ENCODE data around the gene YIPF1.
A peak's percentile ranks its signal among the peaks of the same experiment; 100 is the strongest.

YIPF1 gene

DNA sequence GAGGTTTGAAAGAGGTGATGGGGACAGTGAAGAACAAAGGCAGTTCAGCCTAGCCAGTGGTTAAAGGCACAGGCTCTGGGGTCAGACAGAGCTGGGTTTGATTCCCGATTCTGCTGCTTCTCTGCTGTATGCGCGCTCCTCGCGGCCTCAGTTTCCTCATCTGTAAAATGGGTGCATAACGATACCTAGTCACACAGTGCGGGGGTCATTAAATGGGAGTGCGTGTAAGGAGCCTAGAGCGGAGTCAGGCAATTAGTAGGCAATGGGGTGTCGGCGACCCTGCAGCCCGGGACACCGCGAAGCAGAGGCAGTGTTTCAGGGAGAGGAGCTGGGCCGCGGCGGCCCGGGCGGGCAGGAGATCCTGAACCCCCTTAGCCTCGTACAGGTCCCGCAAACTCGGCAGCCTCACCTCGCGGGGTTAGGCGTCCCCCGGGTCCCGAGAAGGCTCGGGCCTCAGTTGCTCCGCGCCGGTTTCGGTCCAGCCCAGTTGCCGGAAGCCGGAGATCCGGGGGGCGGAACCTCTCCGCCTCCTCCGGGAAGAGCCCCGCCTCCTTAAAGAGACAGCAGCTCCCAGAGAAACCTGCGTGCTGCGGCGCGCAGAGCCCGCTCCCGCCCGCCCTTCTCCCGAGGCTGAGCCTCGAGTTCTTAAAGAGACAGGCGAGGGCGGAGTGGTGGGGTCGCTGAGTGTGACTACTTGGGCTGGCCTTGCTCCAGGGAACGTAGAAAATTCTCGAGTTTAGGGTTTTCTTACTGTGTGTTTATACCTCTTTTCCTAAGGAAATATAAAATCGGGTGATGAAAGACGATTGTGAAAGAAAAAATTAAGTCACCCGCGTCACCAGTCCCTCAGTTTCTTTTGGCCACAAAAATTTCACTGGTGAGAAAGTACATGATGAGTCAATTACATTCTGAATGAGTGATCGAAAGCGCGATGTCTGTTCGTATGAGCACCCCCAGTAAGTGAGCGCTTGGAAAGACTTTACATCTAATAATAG, at the start of gene YIPF1:
Gene YIPF1, minus strand, starts transcription at position 494 of the 995 bp plus-strand sequence. CDS start 860 bp downstream, outside the sequence.
- peak; percentile 72 for DNase-seq (ENCODE audit: low read depth)

DNA sequence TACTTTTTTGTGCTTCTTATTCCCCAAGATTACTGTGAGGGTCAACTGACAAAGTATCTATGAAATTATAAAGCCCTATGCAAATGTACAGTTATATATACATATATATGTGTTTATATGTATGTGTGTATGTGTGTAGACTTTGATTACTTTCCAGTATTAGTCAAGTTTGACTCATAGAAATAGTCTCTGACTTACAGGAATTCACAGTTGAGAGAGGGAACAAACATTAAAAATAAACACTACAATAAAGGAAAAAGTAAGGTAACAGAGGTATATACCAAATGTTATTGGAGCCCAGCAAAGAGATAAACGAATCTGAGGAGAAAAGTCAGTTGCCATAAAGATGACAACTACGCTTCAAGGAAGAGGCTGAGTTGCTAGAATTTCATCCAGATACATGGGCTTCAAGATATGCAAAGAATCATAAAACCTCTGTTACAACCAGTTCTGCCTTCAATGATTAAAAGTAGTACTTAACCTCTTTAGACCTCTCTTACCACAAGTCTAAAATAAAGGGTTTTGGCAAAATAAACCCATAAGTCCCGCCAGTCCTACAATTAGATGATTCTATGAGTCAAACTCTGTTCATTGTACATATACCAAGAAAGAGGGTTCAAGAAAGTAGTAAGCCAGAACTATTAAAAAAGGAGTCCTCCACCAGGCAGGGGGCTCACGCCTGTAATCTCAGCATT, 48.7 kb upstream of the YIPF1 start:
- no peak for DNase-seq (ENCODE audit: low read depth)

DNA sequence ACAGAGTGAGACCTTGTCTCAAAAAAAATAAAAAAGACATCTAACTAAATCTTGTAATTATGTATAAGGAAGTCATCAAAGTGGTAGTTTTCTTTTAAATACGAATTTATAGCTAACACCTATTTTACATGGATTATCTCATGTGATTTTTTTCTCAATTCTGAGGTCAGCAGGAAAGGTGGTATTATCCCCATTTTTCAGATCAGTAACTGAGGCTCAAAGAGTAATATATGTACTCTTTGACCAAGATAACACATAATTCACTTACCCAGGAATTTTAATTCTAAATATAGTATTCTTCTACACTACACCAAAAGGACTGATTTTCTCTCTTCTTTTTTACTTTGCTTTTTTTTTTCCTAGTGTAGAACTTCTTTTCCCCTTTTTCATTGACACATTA, 46.8 kb upstream of the YIPF1 start:
- DNase-seq (ENCODE audit: low read depth): no peak

- no peak for DNase-seq (ENCODE audit: low read depth)
Measured at GRCh38 chr1:53934170-53934765, 44.7 kb upstream of the YIPF1 start.

DNA sequence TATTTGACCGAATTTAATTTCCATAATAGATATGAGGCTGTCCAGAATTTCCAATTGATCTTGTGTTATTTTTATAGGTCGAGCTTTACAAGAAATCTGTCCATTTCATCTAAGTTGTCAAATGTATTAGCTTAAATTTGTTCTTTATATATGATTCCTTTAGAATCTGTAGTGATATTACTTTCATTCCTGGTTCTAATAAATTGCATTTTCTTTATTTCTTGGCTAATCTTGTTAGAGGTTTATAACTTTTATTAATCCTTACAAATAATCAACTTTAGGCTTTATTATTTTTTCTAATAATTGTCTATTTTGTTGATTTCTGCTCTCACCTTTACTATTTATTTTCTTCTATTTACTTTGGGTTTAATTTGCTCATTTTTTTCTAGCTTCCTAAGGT, 41.9 kb upstream of the YIPF1 start:
- DNase-seq (ENCODE audit: low read depth): no peak

GRCh38 chr1:53930932-53931331, 41.3 kb upstream of the YIPF1 start:
- DNase-seq (ENCODE audit: low read depth): no peak

GRCh38 chr1:53929246-53929960, 39.8 kb upstream of the YIPF1 start:
- DNase-seq (ENCODE audit: low read depth): no peak

GRCh38 chr1:53927376-53927881, 37.8 kb upstream of the YIPF1 start:
- no peak for DNase-seq (ENCODE audit: low read depth)

GRCh38 chr1:53919675-53920066, 30.1 kb upstream of the YIPF1 start:
- no peak for DNase-seq (ENCODE audit: low read depth)

DNA sequence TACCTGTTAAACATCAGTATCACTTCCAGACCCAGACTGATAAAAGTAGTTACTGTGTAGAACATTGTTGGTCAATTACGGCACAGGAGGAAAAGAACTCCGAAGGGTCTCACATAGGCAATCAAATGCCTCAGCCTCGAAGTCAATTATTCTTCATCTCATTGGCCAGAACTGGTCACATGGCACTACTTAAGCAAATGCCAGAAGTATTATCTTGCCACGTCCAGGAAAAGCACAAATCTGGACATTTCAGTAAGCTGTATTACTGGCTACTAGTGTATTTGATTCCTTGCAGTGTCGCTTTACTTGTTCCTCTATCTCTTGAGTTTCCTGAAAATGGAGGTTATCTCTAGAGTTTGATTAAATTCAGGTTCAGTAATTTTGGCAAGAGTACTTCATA, 28.7 kb upstream of the YIPF1 start:
- no peak for DNase-seq (ENCODE audit: low read depth)

DNA sequence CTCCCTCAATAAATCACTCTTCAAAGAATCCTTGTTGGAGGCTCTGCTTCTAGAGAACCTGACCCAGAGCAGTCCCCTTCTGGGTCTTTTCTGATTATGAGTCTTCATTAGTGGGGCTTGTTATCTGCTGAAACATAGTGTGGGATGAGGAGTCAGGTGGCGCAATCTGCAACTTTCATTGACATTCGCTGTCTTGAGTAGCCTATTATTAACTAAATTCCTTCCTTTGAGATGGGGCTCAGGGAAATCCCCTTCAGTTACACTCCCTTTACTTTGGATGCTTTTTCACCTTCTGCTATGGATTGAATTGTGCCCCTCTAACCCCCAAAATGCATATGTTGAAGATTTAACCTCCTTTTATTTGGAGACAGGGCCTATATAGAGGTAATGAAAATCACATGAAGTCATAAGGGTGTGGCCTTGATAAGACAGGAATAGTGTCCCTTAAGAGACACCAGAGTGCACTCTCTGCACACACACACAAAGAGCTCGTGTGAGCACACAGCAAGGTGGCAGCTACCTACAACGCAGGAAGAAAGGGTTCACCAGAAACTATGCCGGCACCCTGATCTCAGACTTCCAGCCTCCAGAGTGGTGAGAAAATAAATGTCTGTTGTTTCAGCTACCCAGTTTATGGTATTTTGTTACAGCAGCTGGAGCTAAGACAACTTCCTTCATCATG, 23.9 kb upstream of the YIPF1 start:
- DNase-seq (ENCODE audit: low read depth): no peak

DNA sequence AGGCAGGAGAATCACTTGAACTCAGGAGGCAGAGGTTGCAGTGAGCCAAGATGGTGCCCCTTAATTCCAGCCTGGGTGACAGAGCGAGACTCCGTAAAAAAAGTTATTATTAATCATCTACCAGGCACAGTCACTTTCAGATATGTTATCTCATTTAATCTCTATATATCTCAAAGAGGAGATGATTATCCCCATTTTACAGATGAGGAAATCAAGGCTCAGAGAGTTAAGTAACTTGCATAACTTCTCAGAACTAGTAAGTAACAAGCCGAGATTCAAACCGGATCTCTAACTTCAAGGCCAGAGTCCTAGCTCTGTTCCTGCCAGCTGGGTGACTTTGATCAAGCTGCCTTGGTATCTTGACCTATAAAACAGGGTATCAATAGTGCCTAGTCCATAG, 21.8 kb upstream of the YIPF1 start:
- DNase-seq (ENCODE audit: low read depth): no peak

- no peak for DNase-seq (ENCODE audit: low read depth)
Measured at GRCh38 chr1:53909946-53910345, 20.3 kb upstream of the YIPF1 start.

- DNase-seq (ENCODE audit: low read depth): no peak
Measured at GRCh38 chr1:53906121-53906520, 16.5 kb upstream of the YIPF1 start.

GRCh38 chr1:53905509-53905908, 15.9 kb upstream of the YIPF1 start:
- no peak for DNase-seq (ENCODE audit: low read depth)

DNA sequence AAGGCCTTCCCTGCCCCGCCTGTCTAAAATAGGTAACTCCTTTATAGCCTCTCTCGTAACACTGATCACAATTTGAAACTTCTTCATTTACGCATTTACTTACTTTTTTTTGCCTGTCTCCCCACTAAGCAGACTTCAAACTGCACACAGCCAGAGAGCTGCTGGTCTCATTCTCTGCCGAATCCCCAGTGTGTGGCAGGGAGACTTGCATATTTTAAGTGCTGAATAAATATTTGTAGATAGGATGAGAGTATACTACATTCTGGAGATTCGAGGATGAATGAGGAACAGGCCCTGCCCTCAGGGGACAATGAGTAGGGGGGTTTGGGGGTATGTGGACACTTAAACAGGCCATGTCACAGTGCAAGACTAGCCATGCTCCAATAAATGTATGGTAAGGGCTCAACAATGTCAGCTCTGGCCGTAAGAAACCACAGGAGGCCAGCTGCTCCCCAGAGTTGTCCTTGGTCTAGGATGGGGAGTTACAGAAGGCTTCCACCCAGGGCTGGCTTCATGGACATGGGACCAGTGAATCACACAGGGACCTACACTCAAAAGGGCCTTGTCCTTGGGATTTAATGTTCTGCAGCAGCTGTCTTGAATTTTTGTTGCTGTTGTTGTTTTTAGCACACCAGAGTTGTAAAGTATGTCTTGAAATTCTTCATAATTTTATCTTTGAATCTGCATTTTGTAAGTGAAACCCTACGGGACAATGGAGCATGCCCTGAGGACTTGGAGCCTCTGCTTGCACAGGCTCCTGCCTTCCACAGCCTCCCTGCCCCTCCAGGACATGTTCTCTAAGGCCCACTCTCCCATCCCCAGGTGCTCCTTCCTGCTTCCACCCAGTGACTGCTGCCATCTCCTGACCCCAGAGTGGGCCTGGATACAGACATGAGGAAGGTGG, 12.9 kb upstream of the YIPF1 start:
- no peak for DNase-seq (ENCODE audit: low read depth)

GRCh38 chr1:53899708-53900107, 10.1 kb upstream of the YIPF1 start:
- DNase-seq (ENCODE audit: low read depth): no peak

DNA sequence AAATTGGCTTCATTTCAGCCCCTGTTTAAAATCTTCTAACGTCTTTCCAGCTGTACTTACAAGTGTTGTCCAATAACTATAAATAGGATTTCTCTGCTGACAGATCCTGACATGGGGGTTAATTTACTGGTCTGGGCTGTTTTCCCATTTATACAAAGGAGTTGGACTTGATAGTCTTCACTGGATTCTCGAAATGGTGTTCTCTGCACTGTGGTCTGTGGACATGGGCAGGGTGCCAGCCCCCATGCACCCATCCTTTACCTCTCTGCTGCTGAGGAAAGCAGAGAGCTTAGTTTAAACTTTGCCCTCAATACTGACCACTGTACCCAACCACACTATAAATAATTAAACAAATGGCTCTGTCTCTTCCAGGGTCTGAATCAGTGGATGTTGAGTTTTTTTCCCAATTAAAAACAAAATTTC, 9.6 kb upstream of the YIPF1 start:
- no peak for DNase-seq (ENCODE audit: low read depth)

- no peak for DNase-seq (ENCODE audit: low read depth)
Measured at GRCh38 chr1:53896635-53897229, 7.1 kb upstream of the YIPF1 start.

DNA sequence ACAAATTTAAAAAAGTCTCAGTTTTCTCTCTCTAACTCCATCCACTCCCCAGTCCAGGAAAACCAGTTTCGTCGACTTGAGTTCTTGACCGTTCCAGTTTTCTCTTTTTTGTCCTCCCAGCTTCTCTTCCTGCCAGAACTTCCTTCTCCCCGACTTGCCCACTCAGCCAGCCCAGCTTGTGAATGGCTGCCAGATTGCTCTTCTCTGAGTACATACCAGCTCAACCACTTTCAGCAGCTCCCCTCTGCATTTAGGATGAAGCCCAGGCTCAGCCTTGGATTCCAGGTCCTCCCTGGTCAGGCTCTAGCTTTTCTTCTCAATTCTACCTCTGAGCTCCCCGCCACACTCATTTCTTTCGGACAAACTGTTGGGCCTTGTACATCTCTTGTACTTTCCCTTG, 5.8 kb upstream of the YIPF1 start:
- no peak for DNase-seq (ENCODE audit: low read depth)
